Uterus (tissue), 2 donors: ENCODE measurements around the gene CCND1.

ENCODE experiments used
- POLR2A ChIP-seq, 2 donors: fragments of 450-650 bp; IDR thresholded peaks; one replicate each; pipeline ENCODE4 v1.6.1; 2016; ENCODE audit warnings: antibody characterized with exemption in 2 of 2, mild to moderate bottlenecking in 1 of 2, moderate library complexity in 1 of 2
- TF ChIP-seq, protein P1 (sequence below), 4 experiments: fragments of 200-600 bp in 2 of 4; fragments of 450-650 bp in 2 of 4; sonication (generic) in 2 of 4; IDR thresholded peaks; one replicate each; pipeline ENCODE4 v1.5.1; 2016 to 2019; ENCODE audit warnings: antibody characterized with exemption in 4 of 4, mild to moderate bottlenecking in 2 of 4, moderate library complexity in 1 of 4

DNA sequence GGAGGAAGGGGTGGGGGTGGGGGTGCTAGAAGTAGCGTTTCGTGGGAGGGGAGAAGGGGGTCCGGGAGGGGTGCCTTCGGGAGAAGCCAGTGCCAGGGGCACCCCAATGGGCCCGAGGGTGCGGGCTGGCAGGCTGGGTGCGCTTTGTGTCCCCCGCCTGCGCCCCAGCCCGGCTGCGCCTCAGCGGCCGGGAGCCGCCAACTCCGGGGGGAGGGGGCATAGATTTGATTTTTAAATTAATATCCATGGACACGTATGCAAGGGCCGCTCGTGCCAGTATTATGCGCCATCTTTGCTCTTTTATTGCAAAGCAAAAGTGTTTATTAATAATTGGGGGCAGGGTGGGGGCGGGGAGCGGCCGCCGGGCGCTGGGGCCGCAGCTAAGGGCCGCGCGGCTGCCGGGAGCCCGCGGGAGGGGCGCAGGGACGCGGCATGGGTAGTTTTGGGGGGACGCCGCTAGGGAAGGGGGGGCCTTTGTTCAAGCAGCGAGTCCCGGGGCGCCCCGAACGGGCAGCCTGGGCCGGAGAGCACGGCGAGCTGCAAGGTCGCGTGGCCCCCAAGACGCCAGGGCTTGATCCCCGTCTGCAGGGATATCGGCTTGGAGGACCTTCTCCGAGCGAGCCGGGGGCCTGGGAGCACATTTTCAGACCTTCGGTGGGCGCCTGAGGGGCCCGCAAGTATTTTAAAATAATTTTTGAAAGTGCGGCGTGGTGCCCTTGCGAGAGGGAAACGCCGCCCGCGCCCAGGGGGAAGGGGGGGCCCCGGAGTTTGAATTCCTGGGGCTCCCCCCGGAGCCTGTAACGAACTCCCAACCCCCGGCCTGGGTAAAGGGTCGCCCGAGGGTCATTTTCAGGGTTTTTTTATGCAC lies 959 bp downstream of the CCND1 start:
- TF ChIP-seq, protein P1, sequence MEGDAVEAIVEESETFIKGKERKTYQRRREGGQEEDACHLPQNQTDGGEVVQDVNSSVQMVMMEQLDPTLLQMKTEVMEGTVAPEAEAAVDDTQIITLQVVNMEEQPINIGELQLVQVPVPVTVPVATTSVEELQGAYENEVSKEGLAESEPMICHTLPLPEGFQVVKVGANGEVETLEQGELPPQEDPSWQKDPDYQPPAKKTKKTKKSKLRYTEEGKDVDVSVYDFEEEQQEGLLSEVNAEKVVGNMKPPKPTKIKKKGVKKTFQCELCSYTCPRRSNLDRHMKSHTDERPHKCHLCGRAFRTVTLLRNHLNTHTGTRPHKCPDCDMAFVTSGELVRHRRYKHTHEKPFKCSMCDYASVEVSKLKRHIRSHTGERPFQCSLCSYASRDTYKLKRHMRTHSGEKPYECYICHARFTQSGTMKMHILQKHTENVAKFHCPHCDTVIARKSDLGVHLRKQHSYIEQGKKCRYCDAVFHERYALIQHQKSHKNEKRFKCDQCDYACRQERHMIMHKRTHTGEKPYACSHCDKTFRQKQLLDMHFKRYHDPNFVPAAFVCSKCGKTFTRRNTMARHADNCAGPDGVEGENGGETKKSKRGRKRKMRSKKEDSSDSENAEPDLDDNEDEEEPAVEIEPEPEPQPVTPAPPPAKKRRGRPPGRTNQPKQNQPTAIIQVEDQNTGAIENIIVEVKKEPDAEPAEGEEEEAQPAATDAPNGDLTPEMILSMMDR (IDR thresholded peaks at IDR 0.05): no peak
- TF ChIP-seq POLR2A (IDR thresholded peaks at IDR 0.05): no peak
